Prostate gland (tissue), 2 donors: ENCODE results near the gene IL3. TPM values are rescaled to one million over a fixed set of nuclear protein-coding genes. Genes with fewer than 3 reads are reported as not detected.

Experiments used
- DNase-seq: peaks from one replicate; pipeline ENCODE4 v3.0.0-alpha.2; 2019; ENCODE audit warnings: low spot score
- H3K27ac ChIP-seq, 2 donors: fragments of 200-600 bp; sonication (generic); 2 replicates each; pipeline ENCODE4 v1.5.1; 2017 to 2019
- H3K27me3 ChIP-seq: fragments of 200-600 bp; sonication (generic); replicated peaks from 2 replicates; pipeline ENCODE4 v1.5.1; 2019; ENCODE audit not compliant: insufficient read depth
- H3K36me3 ChIP-seq, 2 donors: fragments of 200-600 bp; sonication (generic); 1 replicate in 1 of 2; 2 replicates in 1 of 2; pipeline versions ENCODE4 v1.5.1 to v1.8.1; 2017 to 2019
- H3K4me1 ChIP-seq: fragments of 200-600 bp; sonication (generic); replicated peaks from 2 replicates; pipeline ENCODE4 v1.5.1; 2019
- H3K4me3 ChIP-seq, 2 donors: fragments of 200-600 bp; sonication (generic); 2 replicates each; pipeline ENCODE4 v1.5.1; 2017 to 2019
- H3K9me3 ChIP-seq: fragments of 200-600 bp; sonication (generic); 2 replicates; pipeline ENCODE4 v1.5.1; 2017
- POLR2A ChIP-seq: fragments of 450-650 bp; IDR thresholded peaks from one replicate; pipeline ENCODE4 v1.6.1; 2016; ENCODE audit warnings: antibody characterized with exemption, mild to moderate bottlenecking
- POLR2AphosphoS5 ChIP-seq: sonication (generic); formaldehyde crosslinking; IDR thresholded peaks from one replicate; pipeline ENCODE4 v1.6.1; 2017; ENCODE audit warnings: antibody characterized with exemption
- WGBS: methylation state at CpG from one replicate; pipeline ENCODE4 v1.1.5; 2018; 5-methylcytosine and 5-hydroxymethylcytosine counted together
- intact Hi-C: fragments of 100-400 bp; cut with DNase I; formaldehyde crosslinking; loops from one replicate; pipeline ENCODE4 v1.14.2; 2022
- total RNA-seq, 2 donors: library from RNA; depleted of rRNA; stranded (reverse); fragments of >200 nt; gene quantifications; one replicate each; pipeline ENCODE4 v1.1.0, GENCODE V29; 2016
- TF ChIP-seq, protein P1 (sequence below), 4 experiments: fragments of 200-600 bp in 2 of 4; fragments of 450-650 bp in 2 of 4; sonication (generic) in 2 of 4; IDR thresholded peaks; 1 replicate in 3 of 4; 2 replicates in 1 of 4; pipeline ENCODE4 v1.5.1; 2016 to 2019; ENCODE audit warnings: antibody characterized with exemption in 4 of 4, mild to moderate bottlenecking in 2 of 4, moderate library complexity in 2 of 4

Gene IL3
- total RNA-seq, 2 donors from 2014 or later, result not detected

DNA sequence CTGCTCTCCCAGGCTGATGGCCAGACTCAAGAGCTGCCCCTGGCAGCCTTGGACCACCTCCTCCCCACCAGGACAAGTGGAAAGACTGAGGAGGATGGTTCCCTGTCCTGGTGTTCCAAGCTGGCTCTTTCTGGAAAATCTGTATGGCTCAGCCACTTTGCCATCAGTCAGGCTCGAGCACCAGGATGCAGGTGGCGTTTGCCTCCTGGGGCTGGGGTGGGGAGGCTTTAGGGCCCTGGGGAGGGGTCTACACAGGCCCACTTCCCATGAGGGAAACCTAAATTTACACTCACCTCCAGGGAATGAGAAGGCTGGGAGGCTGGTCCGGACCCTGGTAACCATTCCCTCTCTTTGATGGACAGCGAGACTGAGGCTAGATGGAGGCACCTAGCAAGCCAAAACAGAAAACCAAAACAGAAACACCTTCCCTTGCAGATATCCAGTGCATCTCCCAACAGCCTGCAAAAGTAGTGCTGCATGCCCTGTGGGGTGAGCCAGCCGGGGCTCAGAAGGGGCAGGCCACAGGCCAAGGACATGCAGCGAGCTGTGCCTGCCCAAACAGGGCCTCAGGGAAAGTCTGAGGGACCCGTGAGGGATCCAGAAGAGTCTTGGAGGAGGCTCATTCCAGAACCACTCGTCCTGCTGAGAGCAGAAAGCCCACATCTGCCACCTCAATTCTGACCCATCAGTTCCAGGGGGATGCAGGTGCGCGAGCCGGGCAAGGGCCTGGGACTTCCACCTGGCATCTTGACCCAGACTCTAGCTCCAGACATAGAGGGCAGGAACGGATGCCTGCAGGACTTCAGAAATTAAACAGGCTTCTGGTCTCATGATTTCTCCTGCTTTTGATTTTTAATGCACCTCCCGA, 7.7 kb downstream of the IL3 start:
- no peak for DNase-seq
- TF ChIP-seq POLR2A (no peak), POLR2AphosphoS5 (no peak)
- TF ChIP-seq, protein P1, sequence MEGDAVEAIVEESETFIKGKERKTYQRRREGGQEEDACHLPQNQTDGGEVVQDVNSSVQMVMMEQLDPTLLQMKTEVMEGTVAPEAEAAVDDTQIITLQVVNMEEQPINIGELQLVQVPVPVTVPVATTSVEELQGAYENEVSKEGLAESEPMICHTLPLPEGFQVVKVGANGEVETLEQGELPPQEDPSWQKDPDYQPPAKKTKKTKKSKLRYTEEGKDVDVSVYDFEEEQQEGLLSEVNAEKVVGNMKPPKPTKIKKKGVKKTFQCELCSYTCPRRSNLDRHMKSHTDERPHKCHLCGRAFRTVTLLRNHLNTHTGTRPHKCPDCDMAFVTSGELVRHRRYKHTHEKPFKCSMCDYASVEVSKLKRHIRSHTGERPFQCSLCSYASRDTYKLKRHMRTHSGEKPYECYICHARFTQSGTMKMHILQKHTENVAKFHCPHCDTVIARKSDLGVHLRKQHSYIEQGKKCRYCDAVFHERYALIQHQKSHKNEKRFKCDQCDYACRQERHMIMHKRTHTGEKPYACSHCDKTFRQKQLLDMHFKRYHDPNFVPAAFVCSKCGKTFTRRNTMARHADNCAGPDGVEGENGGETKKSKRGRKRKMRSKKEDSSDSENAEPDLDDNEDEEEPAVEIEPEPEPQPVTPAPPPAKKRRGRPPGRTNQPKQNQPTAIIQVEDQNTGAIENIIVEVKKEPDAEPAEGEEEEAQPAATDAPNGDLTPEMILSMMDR (IDR thresholded peaks at IDR 0.05), result no peak
- Histone ChIP-seq H3K27ac (no peak overlapping the region), H3K27me3 (no peaks in the 10 kb centered on the region), H3K9me3 (no peaks in the 10 kb centered on the region), H3K36me3 (no peaks in the 10 kb centered on the region), H3K4me1 (no peaks in the 10 kb centered on the region), H3K4me3 (no peak overlapping the region)
- 87% methylated on average over 13 of the region's 13 CpGs for WGBS
- intact Hi-C loops, result no loop called here

DNA sequence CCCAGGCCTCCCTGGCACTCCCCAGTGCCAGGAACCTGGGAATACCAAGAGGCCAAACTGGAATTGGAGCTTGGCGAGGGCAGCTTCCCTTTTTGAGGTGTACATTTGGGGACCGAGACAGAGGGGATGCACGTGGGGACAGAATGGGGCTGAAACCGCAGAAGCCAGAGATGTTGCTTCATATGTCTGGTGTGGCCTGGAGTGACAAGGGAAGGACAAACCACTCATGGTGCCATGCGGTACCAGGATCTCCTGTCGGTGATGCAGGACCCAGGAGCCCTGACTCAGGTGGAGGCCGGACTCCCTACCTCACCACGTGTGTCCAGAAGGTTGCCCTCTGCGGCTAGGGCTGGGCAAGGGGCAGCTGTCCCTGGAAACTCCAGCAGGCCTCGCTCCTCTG, 9.1 kb downstream of the IL3 start:
- WGBS, result 93% methylated on average over 10 of the region's 10 CpGs
- Histone ChIP-seq H3K36me3 (no peaks in the 10 kb centered on the region), H3K27ac (no peak overlapping the region), H3K27me3 (no peaks in the 10 kb centered on the region), H3K4me1 (no peaks in the 10 kb centered on the region), H3K4me3 (no peak overlapping the region), H3K9me3 (no peaks in the 10 kb centered on the region)
- DNase-seq, result no peak
- intact Hi-C loops, result no loop called here
- no peak for TF ChIP-seq POLR2AphosphoS5
- TF ChIP-seq, protein P1 (IDR thresholded peaks at IDR 0.05), result no peak
- no peak for TF ChIP-seq POLR2A

DNA sequence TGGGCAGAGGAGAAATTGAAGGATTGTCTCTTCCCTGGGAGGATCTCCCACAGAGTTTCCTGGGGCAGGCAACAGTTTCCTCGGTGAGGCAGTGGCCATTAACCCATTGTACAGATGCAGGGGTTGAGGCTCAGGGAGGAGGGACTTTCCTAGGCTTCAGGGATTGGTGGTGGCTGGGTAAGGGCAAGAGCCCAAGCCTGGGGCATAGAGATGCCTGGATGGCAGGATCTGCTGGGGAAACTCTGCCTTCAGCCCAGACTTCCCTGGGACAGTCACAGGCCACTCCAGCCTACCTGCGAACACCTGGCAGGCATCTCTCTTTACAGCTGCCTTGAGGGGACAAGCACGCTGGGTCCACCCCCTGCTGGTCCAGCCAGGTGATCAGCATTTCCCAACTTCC, 9.5 kb downstream of the IL3 start:
- Histone ChIP-seq H3K9me3 (no peaks in the 10 kb centered on the region), H3K27me3 (no peaks in the 10 kb centered on the region), H3K36me3 (no peaks in the 10 kb centered on the region), H3K4me1 (no peaks in the 10 kb centered on the region), H3K27ac (no peak overlapping the region), H3K4me3 (no peak overlapping the region)
- no peak for TF ChIP-seq POLR2AphosphoS5
- TF ChIP-seq POLR2A, result no peak
- TF ChIP-seq, protein P1 (IDR thresholded peaks at IDR 0.05), result no peak
- intact Hi-C loops, result no loop called here
- WGBS, result 89% methylated on average over 3 of the region's 3 CpGs
- no peak for DNase-seq

DNA sequence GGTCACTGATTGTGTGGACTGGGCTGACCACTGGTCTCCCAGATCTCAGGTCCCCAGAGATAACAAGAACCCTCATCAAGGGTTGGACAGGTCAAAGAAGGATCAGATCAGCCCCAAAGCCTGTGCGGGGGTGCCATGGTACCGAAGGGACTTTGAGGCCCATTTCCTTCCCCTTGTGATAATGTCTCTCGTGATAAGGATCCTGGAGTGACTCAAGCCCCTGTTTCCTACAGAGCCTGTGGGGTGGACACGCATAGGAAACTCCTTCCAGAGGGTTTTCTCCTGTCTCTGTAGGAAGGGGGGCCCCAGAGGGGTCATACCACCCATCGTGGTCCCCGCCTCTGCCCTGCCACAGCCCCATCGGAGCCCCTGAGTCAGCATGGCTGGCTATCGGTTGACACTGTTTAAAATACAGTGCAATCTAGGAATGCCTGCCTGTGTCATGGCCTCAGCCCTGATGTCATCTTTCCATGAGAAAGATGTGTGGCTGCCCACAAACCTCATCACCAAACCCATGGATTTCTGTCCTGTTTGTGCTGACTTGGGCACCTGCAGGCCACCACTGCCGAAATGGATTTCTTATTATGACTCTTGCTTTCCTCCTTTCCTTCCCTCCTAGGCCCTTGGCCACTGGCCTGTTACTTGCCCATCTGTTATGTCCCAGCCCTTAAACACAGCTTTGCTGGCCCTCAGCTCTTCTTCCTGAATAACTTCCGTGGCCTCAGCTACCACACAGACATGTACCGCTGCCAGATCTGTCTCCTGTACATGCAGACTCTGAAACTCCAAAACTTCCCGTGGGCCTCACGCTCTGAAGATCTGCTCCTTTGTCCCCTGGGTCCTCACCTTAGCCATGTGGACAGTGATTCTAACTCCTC, 10.2 kb downstream of the IL3 start:
- DNase-seq, result no peak
- no peaks in the 10 kb centered on the region for H3K36me3 ChIP-seq
- intact Hi-C loops, result no loop called here
- 83% methylated on average over 9 of the region's 13 CpGs for WGBS
- H3K27ac ChIP-seq, result no peak overlapping the region
- no peaks in the 10 kb centered on the region for H3K27me3 ChIP-seq
- no peaks in the 10 kb centered on the region for H3K9me3 ChIP-seq
- no peak overlapping the region for H3K4me3 ChIP-seq
- no peaks in the 10 kb centered on the region for H3K4me1 ChIP-seq
- TF ChIP-seq POLR2A, result no peak
- TF ChIP-seq, protein P1 (IDR thresholded peaks at IDR 0.05), result no peak
- no peak for TF ChIP-seq POLR2AphosphoS5
